ENCODE data around the gene FANCG. TPM values are rescaled to one million over a fixed set of nuclear protein-coding genes. Genes with fewer than 3 reads are reported as not detected.

The FANCG gene
- total RNA-seq, 1 donor from 2014 or later = 4.8 TPM

- peak; percentile 95 for ATAC-seq (ENCODE audit: poor library complexity)
- intact Hi-C loops (cut with DNase I) = no loop called here
- peak; percentile 99 for DNase-seq
These were observed 7.1 kb downstream of the FANCG start, which contains the start of gene VCP for GRCh38 chr9:35072461-35073278. VCP (minus strand) TSS chr9:35072625; CDS start chr9:35072353, 272 bp downstream.

DNA sequence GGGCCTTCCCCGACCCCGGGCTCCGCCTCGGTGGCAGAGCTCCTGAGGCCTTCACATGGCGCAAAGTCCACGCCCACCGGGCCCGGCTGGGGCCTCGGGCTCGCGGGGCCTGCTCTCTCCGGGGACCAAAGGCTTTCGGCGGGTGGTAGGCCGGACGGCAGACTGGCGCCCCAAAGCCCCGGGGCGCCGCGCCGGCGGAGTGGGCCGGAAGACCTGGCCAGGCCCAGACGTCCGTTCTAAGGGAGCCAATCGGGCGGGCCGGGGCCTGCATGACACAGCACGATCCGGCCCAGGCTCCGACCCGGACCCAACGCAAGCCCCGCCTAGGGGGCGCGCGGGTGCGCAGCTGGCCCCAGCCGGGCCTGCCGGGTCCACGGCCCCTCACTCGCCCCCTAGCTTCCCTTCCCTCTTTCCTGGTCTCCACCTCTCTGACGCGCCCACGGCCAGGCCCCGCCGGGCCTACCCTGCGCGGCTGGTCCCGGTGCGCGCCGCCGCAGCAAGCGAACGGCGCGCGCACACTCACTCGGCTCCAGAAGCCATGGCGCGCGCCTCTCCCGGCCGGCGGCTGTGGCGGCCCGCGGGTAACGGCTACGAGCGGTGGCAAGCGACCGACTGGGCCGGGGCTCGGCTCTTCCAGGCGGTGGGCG, 7.8 kb downstream of the FANCG start:
- intact Hi-C loops (cut with DNase I) = no loop called here
- ATAC-seq (ENCODE audit: poor library complexity) (peak; percentile 83), DNase-seq (peak; percentile 93)

DNA sequence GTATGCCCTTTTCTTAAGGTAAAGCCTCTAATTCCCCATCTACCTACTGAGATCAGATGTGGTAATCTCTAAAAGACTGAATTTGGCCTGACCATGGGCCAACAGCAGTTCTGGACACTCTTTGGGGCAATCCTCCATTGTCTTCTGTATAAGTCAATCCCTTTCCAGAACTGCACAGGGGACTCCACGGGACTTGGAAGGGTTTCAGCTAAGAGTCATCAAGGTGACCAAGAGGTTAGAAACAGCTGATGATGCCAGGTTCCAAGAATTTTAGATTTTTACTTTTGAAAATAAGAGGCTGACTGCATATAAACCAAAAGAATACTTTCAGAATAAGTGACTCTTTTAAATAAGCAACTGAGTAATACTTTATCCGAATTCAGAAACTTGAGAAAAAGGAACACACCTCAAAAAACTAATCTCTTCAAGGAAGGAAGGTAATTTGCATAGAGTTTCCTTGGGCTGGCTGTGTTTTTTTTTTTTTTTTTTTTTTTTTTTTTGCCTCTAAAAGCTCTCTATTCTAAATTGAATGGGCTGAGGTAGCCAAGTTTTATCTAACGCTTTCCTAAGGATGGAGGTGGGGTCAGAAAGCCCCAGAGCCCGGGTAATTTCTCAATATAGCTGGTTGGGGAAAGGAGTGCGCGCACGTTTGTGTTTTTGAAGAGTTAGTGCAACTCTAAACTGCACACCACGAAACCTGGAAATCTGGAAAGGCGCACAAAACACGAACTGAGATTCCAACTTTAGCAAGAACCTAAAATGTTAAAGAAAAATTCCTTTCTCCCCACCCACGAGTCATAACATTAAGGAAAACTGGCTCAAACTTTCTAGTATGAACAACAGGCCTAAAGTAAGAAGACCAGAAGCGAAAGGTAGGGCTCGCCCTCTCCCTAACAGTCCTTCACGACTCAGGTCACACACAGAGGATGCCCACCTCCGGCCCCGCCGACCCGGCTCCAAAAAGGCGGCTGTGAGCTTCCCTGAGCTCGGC, 8.6 kb downstream of the FANCG start:
- intact Hi-C loops (cut with DNase I) = no loop called here
- DNase-seq (no peak), ATAC-seq (ENCODE audit: poor library complexity) (no peak)

GRCh38 chr9:35069020-35069419, 10.7 kb downstream of the FANCG start:
- ATAC-seq (ENCODE audit: poor library complexity) (no peak), DNase-seq (no peak)
- intact Hi-C loops (cut with DNase I) = no loop called here

DNA sequence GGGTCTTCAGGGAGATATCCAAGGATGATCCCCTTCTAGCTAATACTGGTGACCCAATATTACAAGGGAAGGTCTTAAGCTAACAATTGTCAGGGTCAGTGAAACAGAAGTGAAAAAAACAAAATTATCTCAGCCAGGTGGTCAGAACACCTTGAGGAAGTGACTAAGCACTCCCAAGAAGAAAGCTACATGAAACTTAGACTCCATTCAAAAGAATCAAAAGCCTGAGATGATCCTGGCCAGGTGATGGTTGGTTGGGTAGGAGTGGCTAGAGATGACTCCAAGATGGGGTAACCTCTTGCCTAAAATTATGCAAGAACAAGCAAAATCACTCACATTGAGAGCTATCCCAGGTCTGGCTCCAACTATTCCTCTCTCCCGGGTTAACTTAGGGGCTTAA, 12.7 kb downstream of the FANCG start:
- intact Hi-C loops (cut with DNase I) = no loop called here
- DNase-seq (no peak), ATAC-seq (ENCODE audit: poor library complexity) (no peak)

DNA sequence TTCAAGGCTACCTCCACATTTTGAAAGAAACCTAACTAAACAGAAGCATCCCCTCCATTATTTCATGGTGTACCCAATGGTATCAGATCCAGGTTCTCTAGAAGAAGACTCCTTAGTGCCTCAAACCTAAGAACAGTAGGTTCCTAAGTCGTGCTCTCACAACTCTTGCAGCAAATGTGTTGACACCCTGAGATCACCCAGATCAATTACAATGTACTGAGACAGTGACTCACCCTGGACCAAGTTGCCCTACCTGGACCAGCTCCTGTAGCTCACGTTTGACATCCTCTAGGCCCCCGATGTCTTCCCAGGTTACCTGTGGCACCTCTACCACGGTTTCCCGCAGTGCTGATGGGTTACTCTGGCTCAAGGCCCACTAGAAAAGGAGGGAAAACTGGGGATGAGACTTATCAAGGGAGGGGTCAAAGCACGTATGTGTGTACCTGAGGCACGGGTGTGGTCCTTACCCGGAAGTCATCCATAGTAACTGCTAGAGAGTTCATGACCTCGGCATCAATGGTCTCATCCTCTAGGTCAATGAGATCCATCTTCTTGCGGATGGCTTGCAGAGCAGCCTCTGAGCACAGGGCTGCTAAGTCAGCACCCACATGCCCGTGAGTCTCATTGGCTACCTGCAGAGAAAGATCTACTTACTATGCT, 19.1 kb downstream of the FANCG start:
- ATAC-seq (ENCODE audit: poor library complexity) = no peak
- intact Hi-C loops (cut with DNase I) = no loop called here
- DNase-seq = no peak

DNA sequence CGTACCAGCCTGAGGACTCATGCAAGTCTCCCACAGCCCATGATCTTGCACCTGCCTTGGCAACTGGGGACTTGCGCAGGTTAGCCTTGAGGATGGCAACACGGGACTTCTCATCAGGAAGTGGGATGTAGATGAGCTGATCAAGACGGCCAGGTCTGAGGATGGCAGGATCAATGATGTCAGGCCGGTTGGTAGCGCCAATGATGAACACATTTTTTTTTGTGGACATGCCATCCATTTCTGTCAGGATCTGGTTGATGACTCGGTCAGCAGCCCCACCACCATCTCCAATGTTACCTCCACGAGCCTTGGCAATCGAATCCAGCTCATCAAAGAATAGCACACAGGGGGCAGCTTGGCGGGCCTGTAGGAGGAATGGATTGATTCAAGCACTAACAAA, 20.3 kb downstream of the FANCG start:
- ATAC-seq (ENCODE audit: poor library complexity) (no peak), DNase-seq (no peak)
- intact Hi-C loops (cut with DNase I) = loop anchor here (5.0 to 10.0 kb wide), 2 partner anchors 65 to 162 kb away; a partner anchor contains a TSS

DNA sequence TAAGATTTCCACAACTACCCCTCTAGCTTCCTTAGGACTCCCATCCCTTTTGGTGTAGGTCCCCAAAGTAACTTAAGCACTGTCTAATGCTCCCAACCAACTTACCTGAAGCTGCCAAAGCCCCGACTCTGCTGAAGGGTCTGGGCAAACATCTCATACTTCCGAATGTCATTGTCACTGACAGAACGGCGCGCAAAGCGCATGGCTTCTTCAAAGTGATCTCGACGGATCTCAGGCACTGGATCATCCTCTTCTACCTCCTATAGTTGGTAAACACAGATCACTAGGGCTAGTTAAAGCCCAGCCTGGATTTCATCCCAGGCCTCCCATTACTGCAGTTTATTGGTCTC, 22.5 kb downstream of the FANCG start:
- no peak for DNase-seq
- no peak for ATAC-seq (ENCODE audit: poor library complexity)
- intact Hi-C loops (cut with DNase I) = loop anchor here (5.0 to 10.0 kb wide), 2 partner anchors 62 to 160 kb away; a partner anchor contains a TSS

- intact Hi-C loops (cut with DNase I) = loop anchor here (5.0 to 10.0 kb wide), 2 partner anchors 62 to 159 kb away; a partner anchor contains a TSS
- ATAC-seq (ENCODE audit: poor library complexity) = no peak
These were observed 23.0 kb downstream of the FANCG start for GRCh38 chr9:35056571-35057270.

DNA sequence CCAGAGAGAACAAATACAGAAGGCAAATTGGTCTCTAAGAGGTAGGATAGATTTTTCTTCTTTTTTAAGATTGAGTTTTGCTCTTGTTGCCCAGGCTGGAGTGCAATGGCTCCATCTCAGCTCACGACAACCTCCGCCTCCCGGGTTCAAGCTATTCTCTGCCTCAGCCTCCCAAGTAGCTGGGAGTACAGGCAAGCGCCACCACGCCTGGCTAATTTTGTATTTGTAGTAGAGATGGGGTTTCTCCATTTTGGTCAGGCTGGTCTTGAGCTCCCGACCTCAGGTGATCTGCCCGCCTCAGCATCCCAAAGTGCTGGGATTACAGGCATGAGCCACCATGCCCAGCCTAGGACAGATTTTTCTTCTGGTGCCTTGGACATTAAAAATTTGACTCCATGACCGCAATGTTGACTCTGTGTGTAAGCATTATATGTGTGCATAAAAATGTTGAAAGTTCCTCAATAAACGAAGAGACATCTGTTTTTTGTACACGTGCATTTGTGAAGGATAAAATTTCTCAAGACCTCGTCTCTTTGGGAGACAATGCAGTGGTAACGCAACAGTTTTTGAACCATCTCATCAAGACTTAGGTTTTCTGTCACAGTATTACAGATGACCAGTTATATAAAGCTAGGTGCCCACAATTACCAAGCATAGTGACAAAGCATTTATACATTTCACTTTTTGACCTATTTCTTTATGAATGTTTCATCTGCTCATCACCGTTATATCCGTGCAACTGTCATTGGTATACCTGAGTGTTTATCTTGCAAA, 24.7 kb downstream of the FANCG start:
- intact Hi-C loops (cut with DNase I) = loop anchor here (5.0 to 10.0 kb wide), 2 partner anchors 60 to 158 kb away; a partner anchor contains a TSS
- ATAC-seq (ENCODE audit: poor library complexity) = no peak
- DNase-seq = no peak

More at GRCh38 chr9:35056571-35057270, 23.0 kb downstream of the FANCG start:
- DNase-seq = no peak

DNA sequence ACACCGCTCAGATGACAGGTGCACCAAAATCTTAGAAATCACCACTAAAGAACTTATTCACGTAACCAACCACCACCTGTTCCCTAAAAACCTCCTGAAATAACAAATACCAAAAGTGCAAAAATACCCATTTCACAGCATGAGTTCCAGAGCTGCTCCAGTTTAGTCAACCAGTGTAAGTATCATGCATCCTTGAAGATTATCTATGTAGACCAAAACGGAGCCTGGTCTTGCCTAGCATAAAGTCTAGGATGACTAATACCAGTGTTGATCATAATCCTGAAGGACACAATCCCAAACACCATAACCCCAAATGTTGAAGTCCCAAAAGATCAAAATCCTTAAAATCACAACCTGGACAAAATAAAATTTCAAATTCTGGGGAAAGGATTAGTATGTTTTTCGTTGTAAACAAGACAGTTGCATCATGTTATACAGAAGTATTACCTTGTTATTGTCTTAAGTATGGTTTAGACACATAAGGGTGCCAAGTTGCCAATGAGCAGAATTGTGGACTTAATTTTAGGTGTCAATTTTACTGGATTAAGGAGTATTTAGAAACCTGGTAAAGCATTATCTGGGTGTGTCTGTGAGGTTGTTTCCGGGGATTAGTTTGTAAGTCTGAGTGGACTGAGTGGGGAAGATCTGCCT, 25.4 kb downstream of the FANCG start:
- ATAC-seq (ENCODE audit: poor library complexity) (no peak), DNase-seq (no peak)
- intact Hi-C loops (cut with DNase I) = loop anchor here (10.0 kb wide), 1 partner anchor 60 kb away; no protein-coding TSS in a partner anchor

GRCh38 chr9:35051069-35051967, 28.4 kb downstream of the FANCG start:
- DNase-seq = no peak
- peak; percentile 89 for ATAC-seq (ENCODE audit: poor library complexity)
- intact Hi-C loops (cut with DNase I) = loop anchor here (10.0 kb wide), 1 partner anchor 57 kb away; no protein-coding TSS in a partner anchor

- intact Hi-C loops (cut with DNase I) = no loop called here
- DNase-seq = no peak
- ATAC-seq (ENCODE audit: poor library complexity) = no peak
These were observed 31.2 kb downstream of the FANCG start for GRCh38 chr9:35048511-35048910.

DNA sequence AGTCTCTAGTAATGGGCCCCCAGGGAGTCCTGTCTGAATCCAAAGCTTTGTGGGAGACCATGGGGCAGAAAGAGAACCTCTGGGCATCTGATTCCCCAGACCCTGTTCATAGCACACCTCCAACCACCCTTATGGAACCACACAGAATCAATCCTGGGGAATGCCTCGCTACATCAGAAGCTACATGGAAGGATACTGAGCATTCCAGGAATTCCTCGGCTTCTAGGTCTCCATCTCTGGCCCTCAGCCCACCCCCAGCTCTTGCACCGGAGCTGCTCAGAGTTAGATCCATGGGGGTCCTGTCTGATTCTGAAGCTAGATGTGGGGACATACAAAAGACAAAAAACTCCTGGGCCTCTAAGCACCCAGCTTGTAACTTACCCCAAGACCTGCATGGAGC, 35.7 kb downstream of the FANCG start:
- no peak for DNase-seq
- intact Hi-C loops (cut with DNase I) = no loop called here
- ATAC-seq (ENCODE audit: poor library complexity) = no peak

DNA sequence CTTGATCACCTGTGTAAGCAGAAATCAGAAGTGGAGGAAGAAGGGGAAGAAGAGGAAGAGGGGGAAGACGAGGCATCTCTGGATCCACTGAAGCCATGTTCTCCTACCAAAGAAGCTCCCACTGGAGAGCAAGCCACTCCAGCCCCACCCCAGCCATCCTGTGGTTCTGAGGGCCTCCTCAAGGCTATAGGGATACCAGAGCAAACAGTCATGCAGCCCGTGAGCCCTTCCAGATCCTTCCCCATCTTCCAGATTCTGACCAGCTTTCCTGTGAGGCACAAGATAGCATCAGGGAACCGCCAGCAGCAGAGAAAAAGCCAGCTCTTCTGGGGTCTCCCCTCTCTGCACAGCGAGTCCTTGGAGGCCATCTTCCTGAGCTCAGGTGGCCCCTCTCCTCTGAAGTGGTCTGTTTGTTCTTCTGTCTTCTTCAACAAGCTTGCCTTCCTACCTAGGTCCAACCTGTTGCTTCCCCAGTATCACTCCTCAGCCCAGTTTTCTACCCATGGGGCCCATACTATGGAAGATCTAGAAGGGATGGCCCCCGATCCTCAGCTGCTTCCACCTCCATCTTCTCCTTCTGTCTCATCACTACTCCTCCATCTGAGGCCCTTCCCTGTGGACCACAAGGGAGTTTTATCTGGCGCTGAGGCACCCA, 36.7 kb downstream of the FANCG start:
- ATAC-seq (ENCODE audit: poor library complexity) (no peak), DNase-seq (no peak)
- intact Hi-C loops (cut with DNase I) = no loop called here
